ENCODE data around the gene NUAK2.
A peak's percentile ranks its signal among the peaks of the same experiment; 100 is the strongest.

The NUAK2 gene

DNA sequence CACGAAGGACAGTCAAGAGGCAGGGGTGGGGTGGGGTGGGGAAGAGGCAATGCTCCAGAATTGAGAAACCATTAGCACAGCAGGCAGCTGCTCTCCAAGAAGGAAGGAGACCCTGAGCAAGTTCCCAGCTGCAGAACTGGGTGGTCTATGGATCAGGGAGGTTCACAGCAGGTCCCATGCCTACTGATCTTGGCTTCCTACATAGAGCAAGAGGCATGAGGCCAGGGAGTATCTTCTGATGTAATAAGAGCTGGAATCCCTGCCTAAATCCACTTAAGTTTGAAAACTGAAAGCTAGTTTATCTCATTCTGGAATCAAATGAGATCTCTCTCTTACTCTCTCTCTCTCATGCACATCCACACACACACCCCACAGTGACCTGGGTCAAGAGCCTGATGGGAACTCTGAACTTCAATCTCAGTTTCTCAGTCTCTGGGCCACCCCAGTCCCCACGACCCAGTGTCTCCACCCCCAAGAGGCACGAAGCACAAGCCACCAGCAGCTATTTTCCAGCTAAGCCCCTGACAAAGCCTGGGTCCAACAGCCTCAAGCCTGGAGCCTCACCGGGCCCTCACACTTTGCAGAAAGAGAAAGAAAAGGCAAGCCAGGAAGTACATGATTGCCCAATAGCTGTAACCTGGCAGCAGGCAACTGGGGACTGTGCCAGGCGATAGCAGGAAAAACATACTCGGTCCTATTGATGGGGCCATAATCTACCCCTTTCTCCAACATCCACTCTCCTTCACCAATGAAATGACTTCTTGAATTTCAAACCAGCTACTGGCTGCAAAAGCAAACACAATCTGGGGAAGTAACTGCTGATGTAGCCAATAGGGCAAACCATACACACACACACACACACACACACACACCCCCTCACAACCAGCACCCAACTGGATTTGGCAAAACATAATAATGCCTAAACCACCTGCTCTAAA, 2.2 kb downstream of the NUAK2 start (continued):
- TF ChIP-seq GFI1B (tag by site-specific recombination; IDR thresholded peaks at IDR 0.05) (no peak), PRDM1 (tag by site-specific recombination; IDR thresholded peaks at IDR 0.05) (peak; percentile 88), ZNF548 (tag by site-specific recombination; IDR thresholded peaks at IDR 0.05) (no peak), ZEB2 (tag by site-specific recombination; IDR thresholded peaks at IDR 0.05) (no peak), ZNF157 (tag by site-specific recombination; IDR thresholded peaks at IDR 0.05) (no peak), ZNF654 (tag by site-specific recombination; IDR thresholded peaks at IDR 0.05; ENCODE audit: low read depth) (no peak), WT1 (tag by site-specific recombination; IDR thresholded peaks at IDR 0.05) (0 out of 2 replicates have a peak, but pooled peaks have one; percentile 9), ZNF140 (tag by site-specific recombination; IDR thresholded peaks at IDR 0.05) (no peak), ZNF292 (tag by site-specific recombination; IDR thresholded peaks at IDR 0.05; ENCODE audit: borderline replicate concordance, low read depth) (no peak), ZNF404 (tag by site-specific recombination; IDR thresholded peaks at IDR 0.05) (no peak), ZNF777 (tag by site-specific recombination; IDR thresholded peaks at IDR 0.05; ENCODE audit: borderline replicate concordance) (no peak), FEZF1 (tag by site-specific recombination; IDR thresholded peaks at IDR 0.05) (0 out of 2 replicates have a peak, but pooled peaks have one; percentile 42), ZNF768 (tag by site-specific recombination; IDR thresholded peaks at IDR 0.05) (no peak), ZNF138 (tag by site-specific recombination; IDR thresholded peaks at IDR 0.05; ENCODE audit: borderline replicate concordance) (no peak), ZNF132 (tag by site-specific recombination; IDR thresholded peaks at IDR 0.05; ENCODE audit: borderline replicate concordance) (no peak), ZNF621 (tag by site-specific recombination; IDR thresholded peaks at IDR 0.05) (no peak), ZBTB7A (tag by site-specific recombination; IDR thresholded peaks at IDR 0.05; ENCODE audit: low read depth) (no peak), ZNF660 (tag by site-specific recombination; IDR thresholded peaks at IDR 0.05) (no peak), ZNF510 (tag by site-specific recombination; IDR thresholded peaks at IDR 0.05; ENCODE audit: insufficient replicate concordance) (no peak), ZNF239 (tag by site-specific recombination; IDR thresholded peaks at IDR 0.05) (no peak), ZNF121 (tag by site-specific recombination; IDR thresholded peaks at IDR 0.05) (no peak), ZNF214 (tag by site-specific recombination; IDR thresholded peaks at IDR 0.05; ENCODE audit: borderline replicate concordance) (no peak)
- TF ChIP-seq, protein P1, sequence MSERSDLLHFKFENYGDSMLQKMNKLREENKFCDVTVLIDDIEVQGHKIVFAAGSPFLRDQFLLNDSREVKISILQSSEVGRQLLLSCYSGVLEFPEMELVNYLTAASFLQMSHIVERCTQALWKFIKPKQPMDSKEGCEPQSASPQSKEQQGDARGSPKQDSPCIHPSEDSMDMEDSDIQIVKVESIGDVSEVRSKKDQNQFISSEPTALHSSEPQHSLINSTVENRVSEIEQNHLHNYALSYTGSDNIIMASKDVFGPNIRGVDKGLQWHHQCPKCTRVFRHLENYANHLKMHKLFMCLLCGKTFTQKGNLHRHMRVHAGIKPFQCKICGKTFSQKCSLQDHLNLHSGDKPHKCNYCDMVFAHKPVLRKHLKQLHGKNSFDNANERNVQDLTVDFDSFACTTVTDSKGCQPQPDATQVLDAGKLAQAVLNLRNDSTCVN (tag by site-specific recombination; optimal IDR thresholded peaks at IDR 0.05), result no peak
- TF ChIP-seq, protein P2, sequence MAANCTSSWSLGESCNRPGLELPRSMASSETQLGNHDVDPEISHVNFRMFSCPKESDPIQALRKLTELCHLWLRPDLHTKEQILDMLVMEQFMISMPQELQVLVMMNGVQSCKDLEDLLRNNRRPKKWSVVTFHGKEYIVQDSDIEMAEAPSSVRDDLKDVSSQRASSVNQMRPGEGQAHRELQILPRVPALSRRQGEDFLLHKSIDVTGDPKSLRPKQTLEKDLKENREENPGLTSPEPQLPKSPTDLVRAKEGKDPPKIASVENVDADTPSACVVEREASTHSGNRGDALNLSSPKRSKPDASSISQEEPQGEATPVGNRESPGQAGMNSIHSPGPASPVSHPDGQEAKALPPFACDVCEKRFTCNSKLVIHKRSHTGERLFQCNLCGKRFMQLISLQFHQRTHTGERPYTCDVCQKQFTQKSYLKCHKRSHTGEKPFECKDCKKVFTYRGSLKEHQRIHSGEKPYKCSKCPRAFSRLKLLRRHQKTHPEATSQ (tag by site-specific recombination; IDR thresholded peaks at IDR 0.05), result no peak
- TF ChIP-seq, protein P3, sequence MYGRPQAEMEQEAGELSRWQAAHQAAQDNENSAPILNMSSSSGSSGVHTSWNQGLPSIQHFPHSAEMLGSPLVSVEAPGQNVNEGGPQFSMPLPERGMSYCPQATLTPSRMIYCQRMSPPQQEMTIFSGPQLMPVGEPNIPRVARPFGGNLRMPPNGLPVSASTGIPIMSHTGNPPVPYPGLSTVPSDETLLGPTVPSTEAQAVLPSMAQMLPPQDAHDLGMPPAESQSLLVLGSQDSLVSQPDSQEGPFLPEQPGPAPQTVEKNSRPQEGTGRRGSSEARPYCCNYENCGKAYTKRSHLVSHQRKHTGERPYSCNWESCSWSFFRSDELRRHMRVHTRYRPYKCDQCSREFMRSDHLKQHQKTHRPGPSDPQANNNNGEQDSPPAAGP (tag by site-specific recombination; IDR thresholded peaks at IDR 0.05), result no peak
- TF ChIP-seq, protein P4, sequence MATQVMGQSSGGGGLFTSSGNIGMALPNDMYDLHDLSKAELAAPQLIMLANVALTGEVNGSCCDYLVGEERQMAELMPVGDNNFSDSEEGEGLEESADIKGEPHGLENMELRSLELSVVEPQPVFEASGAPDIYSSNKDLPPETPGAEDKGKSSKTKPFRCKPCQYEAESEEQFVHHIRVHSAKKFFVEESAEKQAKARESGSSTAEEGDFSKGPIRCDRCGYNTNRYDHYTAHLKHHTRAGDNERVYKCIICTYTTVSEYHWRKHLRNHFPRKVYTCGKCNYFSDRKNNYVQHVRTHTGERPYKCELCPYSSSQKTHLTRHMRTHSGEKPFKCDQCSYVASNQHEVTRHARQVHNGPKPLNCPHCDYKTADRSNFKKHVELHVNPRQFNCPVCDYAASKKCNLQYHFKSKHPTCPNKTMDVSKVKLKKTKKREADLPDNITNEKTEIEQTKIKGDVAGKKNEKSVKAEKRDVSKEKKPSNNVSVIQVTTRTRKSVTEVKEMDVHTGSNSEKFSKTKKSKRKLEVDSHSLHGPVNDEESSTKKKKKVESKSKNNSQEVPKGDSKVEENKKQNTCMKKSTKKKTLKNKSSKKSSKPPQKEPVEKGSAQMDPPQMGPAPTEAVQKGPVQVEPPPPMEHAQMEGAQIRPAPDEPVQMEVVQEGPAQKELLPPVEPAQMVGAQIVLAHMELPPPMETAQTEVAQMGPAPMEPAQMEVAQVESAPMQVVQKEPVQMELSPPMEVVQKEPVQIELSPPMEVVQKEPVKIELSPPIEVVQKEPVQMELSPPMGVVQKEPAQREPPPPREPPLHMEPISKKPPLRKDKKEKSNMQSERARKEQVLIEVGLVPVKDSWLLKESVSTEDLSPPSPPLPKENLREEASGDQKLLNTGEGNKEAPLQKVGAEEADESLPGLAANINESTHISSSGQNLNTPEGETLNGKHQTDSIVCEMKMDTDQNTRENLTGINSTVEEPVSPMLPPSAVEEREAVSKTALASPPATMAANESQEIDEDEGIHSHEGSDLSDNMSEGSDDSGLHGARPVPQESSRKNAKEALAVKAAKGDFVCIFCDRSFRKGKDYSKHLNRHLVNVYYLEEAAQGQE (tag by site-specific recombination; IDR thresholded peaks at IDR 0.05), result no peak
- TF ChIP-seq, protein P5, sequence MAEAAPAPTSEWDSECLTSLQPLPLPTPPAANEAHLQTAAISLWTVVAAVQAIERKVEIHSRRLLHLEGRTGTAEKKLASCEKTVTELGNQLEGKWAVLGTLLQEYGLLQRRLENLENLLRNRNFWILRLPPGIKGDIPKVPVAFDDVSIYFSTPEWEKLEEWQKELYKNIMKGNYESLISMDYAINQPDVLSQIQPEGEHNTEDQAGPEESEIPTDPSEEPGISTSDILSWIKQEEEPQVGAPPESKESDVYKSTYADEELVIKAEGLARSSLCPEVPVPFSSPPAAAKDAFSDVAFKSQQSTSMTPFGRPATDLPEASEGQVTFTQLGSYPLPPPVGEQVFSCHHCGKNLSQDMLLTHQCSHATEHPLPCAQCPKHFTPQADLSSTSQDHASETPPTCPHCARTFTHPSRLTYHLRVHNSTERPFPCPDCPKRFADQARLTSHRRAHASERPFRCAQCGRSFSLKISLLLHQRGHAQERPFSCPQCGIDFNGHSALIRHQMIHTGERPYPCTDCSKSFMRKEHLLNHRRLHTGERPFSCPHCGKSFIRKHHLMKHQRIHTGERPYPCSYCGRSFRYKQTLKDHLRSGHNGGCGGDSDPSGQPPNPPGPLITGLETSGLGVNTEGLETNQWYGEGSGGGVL (tag by site-specific recombination; IDR thresholded peaks at IDR 0.05), result 0 out of 2 replicates have a peak, but pooled peaks have one; percentile 24
- TF ChIP-seq, protein P6, sequence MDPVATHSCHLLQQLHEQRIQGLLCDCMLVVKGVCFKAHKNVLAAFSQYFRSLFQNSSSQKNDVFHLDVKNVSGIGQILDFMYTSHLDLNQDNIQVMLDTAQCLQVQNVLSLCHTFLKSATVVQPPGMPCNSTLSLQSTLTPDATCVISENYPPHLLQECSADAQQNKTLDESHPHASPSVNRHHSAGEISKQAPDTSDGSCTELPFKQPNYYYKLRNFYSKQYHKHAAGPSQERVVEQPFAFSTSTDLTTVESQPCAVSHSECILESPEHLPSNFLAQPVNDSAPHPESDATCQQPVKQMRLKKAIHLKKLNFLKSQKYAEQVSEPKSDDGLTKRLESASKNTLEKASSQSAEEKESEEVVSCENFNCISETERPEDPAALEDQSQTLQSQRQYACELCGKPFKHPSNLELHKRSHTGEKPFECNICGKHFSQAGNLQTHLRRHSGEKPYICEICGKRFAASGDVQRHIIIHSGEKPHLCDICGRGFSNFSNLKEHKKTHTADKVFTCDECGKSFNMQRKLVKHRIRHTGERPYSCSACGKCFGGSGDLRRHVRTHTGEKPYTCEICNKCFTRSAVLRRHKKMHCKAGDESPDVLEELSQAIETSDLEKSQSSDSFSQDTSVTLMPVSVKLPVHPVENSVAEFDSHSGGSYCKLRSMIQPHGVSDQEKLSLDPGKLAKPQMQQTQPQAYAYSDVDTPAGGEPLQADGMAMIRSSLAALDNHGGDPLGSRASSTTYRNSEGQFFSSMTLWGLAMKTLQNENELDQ (tag by site-specific recombination; IDR thresholded peaks at IDR 0.05; ENCODE audit: low read depth), result no peak
